Activated CD4-positive, alpha-beta T cell treated with anti-CD3 and anti-CD28 coated beads, Interleukin-2, Interleukin-4, amounts not matched to agents 100 ng/mL and 50 ng/mL, durations not matched to agents 16 hours and 8 hours (primary cell): Measurements from ENCODE around the gene RNF31.
"Not testable (repeated sequence)": the region's sequence is repeated elsewhere in the genome, so short reads cannot be mapped to it uniquely, and the experiment has no call there.

Experiments used
- DNase-seq: peaks from one replicate; pipeline ENCODE4 v3.0.0-alpha.2; 2020; ENCODE audit warnings: low spot score

RNF31 gene

DNA sequence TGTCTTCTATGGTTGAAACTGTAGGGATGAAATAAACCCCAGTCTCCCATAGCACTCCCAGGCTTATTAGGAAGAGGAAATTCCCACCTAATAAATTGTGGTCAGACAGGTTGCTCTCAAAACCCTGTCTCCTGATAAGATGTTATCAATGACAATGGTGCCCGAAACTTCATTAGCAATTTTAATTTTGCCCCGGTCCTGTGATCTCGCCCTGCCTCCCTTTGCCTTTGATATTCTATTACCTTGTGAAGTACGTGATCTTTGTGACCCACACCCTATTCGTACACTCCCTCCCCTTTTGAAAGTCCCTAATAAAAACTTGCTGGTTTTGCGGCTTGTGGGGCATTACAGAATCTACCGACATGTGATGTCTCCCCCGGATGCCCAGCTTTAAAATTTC is 55.2 kb downstream of the RNF31 start:
- not testable (repeated sequence) for DNase-seq

DNA sequence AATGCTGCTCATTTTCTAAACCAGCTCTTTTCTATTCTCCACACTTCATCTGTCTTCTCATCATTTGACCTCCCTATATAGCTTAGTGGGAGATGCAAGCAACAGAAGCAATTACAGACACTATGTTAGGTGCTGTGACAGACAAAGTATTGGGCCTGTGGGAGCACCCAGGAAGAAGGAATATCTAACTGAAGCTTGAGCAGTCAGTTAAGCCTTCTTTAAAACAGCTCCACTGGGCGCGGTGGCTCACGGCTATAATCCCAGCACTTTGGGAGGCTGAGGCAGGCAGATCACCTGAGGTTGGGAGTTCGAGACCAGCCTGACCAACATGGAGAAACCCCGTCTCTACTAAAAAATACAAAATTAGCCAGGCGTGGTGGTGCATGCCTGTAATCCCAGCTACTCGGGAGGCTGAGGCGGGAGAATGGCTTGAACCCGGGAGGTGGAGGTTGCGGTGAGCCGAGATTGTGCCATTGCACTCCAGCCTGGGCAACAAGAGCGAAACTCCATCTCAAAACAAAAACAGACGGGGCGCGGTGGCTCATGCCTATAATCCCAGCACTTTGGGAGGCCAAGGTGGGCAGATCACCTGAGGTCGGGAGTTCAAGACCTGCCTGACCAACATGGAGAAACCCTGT is 56.1 kb downstream of the RNF31 start:
- not testable (repeated sequence) for DNase-seq

DNA sequence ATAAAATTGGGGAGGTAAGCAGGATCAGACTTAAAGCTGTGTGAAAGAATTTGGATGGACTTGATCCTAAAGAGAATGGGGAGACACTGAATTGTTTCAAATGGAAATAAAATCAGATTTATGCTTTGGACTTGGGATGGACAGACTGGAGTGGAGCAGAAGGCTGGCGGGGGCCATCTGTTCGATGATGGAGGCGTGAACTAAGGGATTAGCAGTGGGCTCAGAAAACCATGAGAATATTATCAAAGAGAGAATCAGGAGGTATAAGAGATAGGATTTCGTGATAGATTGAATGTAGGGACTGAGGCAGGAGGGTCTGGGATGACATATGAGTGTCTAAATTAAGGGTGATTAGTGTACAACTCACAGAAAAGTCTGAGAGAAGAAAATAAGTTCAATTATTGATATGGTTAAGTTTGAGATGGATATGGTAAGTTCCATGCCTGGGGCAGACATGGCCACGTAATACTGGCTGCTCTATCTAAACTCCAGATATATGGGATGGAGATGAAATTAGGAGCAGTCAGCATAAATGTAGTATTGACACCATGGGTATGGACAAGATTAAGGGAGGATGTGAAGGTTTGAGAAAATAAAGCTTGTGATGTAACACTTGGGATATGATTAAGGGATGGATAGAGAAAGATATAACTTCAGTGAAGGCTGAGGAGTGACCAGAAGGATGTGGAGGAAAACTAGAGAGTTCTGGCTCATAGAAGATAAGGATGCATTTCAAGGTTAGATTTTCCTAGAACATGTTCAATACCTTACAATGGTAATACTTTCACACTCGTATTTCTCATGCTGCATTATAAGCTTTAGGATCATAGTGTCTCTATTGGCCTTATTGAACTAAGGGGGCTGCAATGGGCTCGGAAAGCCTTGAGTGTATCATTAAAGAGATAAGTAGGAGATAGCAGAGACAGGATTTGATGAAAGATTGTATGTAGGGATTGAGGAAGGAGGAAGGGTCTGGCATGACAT is 57.2 kb downstream of the RNF31 start:
- DNase-seq: no peak

DNA sequence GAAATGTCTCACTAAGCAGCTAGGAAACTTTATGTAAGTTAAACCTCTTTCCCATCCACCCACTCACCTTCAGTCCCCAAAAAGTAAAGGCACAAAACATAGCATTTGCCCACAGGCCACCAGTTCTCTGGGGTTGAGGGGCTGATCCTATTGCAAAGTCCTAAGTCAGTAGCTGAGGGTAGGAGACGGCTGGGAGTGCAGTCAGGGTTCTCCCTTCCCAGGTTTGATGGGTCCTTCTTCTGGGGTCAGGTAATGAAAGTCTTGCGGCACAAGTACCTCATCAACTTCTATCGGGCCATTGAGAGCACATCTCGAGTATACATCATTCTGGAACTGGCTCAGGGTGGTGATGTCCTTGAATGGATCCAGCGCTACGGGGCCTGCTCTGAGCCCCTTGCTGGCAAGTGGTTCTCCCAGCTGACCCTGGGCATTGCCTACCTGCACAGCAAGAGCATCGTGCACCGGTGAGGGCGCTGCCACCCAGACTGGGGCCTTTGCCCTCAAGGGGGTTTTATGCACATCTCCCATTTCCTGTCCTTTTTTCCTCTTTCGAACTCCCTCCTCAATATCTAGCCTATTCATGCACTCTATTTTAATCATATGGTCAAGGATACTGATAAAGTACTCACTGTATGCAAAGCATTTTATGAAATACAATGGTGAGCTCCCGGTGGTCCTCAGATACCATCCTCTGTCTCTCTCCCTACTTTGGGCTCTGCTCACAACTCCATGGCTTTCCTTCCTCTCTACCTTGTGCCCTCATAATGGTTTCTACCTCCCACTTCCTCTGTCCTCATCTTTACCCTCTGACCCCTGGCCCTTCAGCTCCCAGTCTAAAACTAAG is 59.2 kb downstream of the RNF31 start:
- DNase-seq: no peak

DNA sequence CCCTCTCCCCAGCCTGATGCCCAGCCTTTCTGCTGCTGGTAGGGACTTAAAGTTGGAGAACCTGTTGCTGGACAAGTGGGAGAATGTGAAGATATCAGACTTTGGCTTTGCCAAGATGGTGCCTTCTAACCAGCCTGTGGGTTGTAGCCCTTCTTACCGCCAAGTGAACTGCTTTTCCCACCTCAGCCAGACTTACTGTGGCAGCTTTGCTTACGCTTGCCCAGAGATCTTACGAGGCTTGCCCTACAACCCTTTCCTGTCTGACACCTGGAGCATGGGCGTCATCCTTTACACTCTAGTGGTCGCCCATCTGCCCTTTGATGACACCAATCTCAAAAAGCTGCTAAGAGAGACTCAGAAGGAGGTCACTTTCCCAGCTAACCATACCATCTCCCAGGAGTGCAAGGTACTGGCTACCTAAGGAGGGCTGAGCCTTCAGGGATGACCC is 59.8 kb downstream of the RNF31 start:
- DNase-seq: no peak

DNA sequence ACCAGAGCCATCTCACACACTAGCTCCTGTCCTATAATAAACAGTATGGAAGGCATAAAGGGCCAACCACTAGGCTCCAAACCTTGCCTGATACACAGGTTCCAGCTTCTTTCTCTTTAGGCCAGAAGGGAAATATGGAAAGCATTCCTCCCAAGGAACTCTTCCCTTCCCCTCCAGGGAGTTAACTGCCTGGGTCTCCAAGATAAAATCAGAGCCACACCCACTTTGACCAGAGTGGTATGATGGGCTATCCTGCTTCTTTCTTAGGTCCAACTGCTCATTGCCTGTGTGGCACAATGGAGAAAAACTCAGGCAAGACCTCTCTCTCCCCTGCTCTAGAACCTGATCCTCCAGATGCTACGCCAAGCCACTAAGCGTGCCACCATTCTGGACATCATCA is 60.3 kb downstream of the RNF31 start:
- DNase-seq: no peak
